Subcutaneous adipose tissue (tissue), 4 donors: ENCODE data around the gene DDX28. TPM values are rescaled to one million over a fixed set of nuclear protein-coding genes. Genes with fewer than 3 reads are reported as not detected.

ENCODE experiments used
- total RNA-seq, 4 donors: library from RNA; depleted of rRNA; stranded (reverse); fragments of >200 nt; gene quantifications; one replicate each; pipeline ENCODE4 v1.1.0, GENCODE V29; 2016
- TF ChIP-seq, protein P1 (sequence below): fragments of 450-650 bp; IDR thresholded peaks from one replicate; pipeline ENCODE4 v1.5.1; 2016; ENCODE audit warnings: low read depth, mild to moderate bottlenecking, control low read depth, antibody characterized with exemption, moderate library complexity

Gene DDX28
- total RNA-seq, 4 donors from 2014 or later: 6.2 to 8.5 (median 7.2) TPM

- TF ChIP-seq, protein P1, sequence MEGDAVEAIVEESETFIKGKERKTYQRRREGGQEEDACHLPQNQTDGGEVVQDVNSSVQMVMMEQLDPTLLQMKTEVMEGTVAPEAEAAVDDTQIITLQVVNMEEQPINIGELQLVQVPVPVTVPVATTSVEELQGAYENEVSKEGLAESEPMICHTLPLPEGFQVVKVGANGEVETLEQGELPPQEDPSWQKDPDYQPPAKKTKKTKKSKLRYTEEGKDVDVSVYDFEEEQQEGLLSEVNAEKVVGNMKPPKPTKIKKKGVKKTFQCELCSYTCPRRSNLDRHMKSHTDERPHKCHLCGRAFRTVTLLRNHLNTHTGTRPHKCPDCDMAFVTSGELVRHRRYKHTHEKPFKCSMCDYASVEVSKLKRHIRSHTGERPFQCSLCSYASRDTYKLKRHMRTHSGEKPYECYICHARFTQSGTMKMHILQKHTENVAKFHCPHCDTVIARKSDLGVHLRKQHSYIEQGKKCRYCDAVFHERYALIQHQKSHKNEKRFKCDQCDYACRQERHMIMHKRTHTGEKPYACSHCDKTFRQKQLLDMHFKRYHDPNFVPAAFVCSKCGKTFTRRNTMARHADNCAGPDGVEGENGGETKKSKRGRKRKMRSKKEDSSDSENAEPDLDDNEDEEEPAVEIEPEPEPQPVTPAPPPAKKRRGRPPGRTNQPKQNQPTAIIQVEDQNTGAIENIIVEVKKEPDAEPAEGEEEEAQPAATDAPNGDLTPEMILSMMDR: no peak
Measured at GRCh38 chr16:68015681-68016080, 7.4 kb downstream of the DDX28 start, which contains the start of gene DPEP2NB. Gene DPEP2NB (minus strand): TSS chr16:68015911. CDS start chr16:68015770, 141 bp downstream.

DNA sequence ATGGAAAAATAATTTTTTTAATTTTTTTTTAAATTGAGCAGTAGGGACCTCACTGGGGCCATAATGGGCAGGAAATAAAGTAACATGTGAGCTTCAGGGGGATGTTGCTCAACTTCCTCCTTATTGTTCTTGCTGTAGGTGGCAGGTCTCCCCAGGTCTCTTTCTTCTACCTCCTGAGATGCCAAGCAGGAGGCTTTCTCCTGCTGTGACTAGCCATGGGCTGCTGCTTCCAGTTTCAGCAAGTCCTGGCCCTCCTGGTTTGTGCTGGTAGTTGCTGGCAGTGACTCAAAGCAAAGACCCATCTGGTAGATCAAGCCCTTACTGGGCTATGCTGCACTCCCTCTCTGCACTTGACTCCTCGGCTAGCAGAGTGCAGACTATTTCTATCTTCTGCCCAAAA lies 9.6 kb downstream of the DDX28 start:
- TF ChIP-seq, protein P1: no peak

DNA sequence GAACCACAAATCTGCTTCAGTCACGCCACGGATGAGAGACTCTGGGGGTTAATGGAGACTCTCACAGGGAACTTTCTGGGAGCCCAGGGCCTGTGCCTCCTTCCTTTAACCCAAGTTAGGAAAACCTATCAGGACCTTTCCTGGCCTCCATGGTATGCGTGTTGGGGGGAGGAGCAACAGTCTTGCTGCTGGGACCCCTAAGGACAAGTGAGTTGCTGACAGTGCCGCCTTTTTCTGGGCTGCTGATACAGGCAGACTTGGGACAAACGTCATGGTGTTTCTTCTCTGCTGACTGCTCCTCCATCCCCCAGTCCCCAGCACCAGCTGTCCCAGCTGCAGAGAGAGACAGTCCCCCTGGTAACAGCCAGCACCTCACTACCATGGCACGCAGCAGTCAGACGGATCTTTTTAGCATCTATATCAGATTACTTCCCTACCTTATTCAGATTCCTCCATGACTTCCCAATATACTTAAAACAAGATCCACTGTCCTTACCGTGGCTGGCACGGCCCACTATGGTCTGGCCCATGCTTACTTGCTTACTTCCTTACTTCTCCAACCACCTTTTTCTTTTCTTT lies 13.8 kb downstream of the DDX28 start:
- TF ChIP-seq, protein P1: no peak

DNA sequence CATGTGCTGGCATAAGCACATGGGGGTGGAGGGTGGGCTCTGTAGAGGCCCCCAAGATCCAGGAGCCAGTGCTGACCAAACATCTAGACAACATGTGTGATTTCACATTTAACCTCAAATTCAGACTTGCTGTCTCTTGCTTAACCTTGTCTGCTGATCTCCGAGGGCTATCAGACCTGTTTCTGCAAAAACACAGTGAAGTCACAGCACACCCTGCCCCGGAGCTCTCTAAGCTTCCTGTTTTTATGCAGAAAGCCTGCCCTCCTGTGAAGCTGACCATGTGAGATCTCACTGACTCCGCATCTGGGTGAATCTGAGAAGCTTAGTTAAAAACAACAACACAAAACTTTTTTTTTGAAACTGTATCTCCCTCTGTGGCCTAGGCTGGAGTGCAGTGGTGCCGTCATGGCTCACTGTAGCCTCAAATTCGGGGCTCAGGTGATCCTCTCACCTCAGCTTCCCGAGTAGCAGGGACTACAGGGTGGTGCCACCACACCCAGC lies 17.2 kb downstream of the DDX28 start:
- TF ChIP-seq, protein P1: no peak

- TF ChIP-seq, protein P1: no peak
Measured at GRCh38 chr16:68005211-68005610, 17.8 kb downstream of the DDX28 start.

GRCh38 chr16:68003031-68003430 lies 20.0 kb downstream of the DDX28 start:
- TF ChIP-seq, protein P1: no peak

DNA sequence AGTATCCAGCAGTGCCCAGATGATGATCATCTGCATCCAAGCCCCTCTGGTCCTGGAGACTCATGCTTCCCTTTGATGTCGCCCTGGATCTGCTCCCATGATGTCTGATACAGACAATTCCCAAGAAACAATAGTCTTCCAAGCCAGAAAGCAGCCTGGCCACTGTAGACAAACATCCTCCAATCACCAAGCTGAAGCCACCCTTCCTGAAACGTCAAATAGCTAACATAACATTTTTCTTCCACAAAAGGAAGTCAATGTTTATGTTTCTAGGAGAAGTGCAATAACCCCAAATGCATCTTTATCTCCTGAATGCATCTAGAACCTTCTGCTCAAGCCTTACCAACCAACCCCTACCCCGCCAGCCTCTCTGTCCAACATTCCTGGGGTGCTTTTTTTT lies 22.6 kb downstream of the DDX28 start:
- TF ChIP-seq, protein P1: no peak
